DND-41 (cell line): ENCODE measurements around the gene PCDHGB6.

Experiments
- ATAC-seq: fragments of 200-7000 bp; cut with Tn5 transposase; 3 replicates; pipeline ENCODE4 v1.9.1; 2021; ENCODE audit warnings: low read depth; ENCODE audit not compliant: insufficient read depth
- DNase-seq: peaks from one replicate; pipeline ENCODE4 v3.0.0-alpha.2; 2020
- H2AFZ ChIP-seq: 2 replicates; pipeline ENCODE4 v1.6.0; 2012; ENCODE audit warnings: low read depth, low read length
- H3K27ac ChIP-seq: 2 replicates; pipeline ENCODE4 v1.5.1; 2012; ENCODE audit warnings: low read length, inconsistent platforms
- H3K27me3 ChIP-seq: fragments of 200-600 bp; sonication (generic); 2 replicates; pipeline ENCODE4 v1.6.0; 2012; ENCODE audit warnings: low read length, mild to moderate bottlenecking, inconsistent platforms; ENCODE audit not compliant: insufficient read depth, poor library complexity
- H3K36me3 ChIP-seq: 2 replicates; pipeline ENCODE4 v1.5.1; 2012; ENCODE audit warnings: low read length, inconsistent platforms; ENCODE audit not compliant: insufficient read depth
- H3K4me1 ChIP-seq: 2 replicates; pipeline ENCODE4 v1.5.1; 2012; ENCODE audit warnings: mild to moderate bottlenecking, low read length; ENCODE audit not compliant: insufficient read depth
- H3K4me2 ChIP-seq: 2 replicates; pipeline ENCODE4 v1.6.0; 2012; ENCODE audit warnings: mild to moderate bottlenecking, moderate library complexity, low read length, inconsistent platforms; ENCODE audit not compliant: insufficient read depth
- H3K4me3 ChIP-seq, 2 experiments: fragments of 200-600 bp in 1 of 2; shearing (Covaris generic) in 1 of 2; 2 replicates each; pipeline ENCODE4 v1.5.1; 2012 to 2016; ENCODE audit warnings: inconsistent platforms in 2 of 2, low read length in 2 of 2, mild to moderate bottlenecking in 2 of 2, low read depth in 1 of 2, moderate library complexity in 1 of 2
- H3K79me2 ChIP-seq: 2 replicates; pipeline ENCODE4 v1.6.0; 2012; ENCODE audit warnings: low read length, inconsistent platforms; ENCODE audit not compliant: insufficient read depth
- H3K9ac ChIP-seq: 2 replicates; pipeline ENCODE4 v1.6.0; 2012; ENCODE audit warnings: low read depth, mild to moderate bottlenecking, inconsistent platforms, low read length, moderate library complexity
- H3K9me3 ChIP-seq: 2 replicates; pipeline ENCODE4 v1.5.1; 2012; ENCODE audit warnings: low read length, moderate library complexity, mild to moderate bottlenecking, inconsistent platforms; ENCODE audit not compliant: insufficient read depth, severe bottlenecking
- H4K20me1 ChIP-seq: 2 replicates; pipeline ENCODE4 v1.6.0; 2012; ENCODE audit warnings: low read length; ENCODE audit not compliant: insufficient read depth
- EZH2 ChIP-seq: IDR thresholded peaks from 3 replicates; pipeline ENCODE4 v1.6.1; 2012; ENCODE audit warnings: borderline replicate concordance, low read depth, mild to moderate bottlenecking, moderate library complexity, low read length, inconsistent platforms; ENCODE audit not compliant: severe bottlenecking
- TF ChIP-seq, protein P1 (sequence below): IDR thresholded peaks from 2 replicates; pipeline ENCODE4 v1.5.1; 2012; ENCODE audit warnings: borderline replicate concordance, low read length, moderate library complexity, mild to moderate bottlenecking; ENCODE audit not compliant: poor library complexity, severe bottlenecking; ENCODE audit errors: extremely low read depth

The PCDHGB6 gene

DNA sequence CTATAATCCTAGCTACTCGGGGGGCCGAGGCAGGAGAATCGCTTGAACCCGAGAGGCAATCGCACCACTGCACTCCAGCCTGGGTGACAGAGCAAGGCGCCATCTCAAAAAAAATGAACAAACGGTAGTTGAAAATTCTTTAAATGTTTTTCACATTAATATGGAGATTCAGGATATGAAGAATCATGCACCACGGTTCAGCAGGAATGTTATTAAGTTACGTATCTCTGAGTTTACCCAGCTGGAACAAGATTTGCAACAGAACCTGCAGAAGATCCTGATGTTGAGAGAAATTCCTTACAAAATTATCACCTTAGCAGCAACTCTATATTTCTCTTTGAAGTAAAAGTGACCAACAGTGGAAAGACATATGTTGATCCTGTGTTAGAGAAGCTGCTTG is 32.5 kb downstream of the PCDHGB6 start:
- Histone ChIP-seq H3K9ac (no peak overlapping the region), H3K36me3 (no peaks in the 10 kb centered on the region), H4K20me1 (no peaks in the 10 kb centered on the region), H3K27ac (no peak overlapping the region), H3K4me2 (no peak overlapping the region), H3K4me3 (no peak overlapping the region), H3K79me2 (no peaks in the 10 kb centered on the region), H3K4me1 (no peaks in the 10 kb centered on the region), H3K9me3 (no peaks in the 10 kb centered on the region), H3K27me3 (peaks cover 3% of the 10 kb centered on the region), H2AFZ (no peak overlapping the region)
- no peak for ATAC-seq
- DNase-seq = no peak
- no peak for TF ChIP-seq EZH2
- TF ChIP-seq, protein P1, sequence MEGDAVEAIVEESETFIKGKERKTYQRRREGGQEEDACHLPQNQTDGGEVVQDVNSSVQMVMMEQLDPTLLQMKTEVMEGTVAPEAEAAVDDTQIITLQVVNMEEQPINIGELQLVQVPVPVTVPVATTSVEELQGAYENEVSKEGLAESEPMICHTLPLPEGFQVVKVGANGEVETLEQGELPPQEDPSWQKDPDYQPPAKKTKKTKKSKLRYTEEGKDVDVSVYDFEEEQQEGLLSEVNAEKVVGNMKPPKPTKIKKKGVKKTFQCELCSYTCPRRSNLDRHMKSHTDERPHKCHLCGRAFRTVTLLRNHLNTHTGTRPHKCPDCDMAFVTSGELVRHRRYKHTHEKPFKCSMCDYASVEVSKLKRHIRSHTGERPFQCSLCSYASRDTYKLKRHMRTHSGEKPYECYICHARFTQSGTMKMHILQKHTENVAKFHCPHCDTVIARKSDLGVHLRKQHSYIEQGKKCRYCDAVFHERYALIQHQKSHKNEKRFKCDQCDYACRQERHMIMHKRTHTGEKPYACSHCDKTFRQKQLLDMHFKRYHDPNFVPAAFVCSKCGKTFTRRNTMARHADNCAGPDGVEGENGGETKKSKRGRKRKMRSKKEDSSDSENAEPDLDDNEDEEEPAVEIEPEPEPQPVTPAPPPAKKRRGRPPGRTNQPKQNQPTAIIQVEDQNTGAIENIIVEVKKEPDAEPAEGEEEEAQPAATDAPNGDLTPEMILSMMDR = no peak

DNA sequence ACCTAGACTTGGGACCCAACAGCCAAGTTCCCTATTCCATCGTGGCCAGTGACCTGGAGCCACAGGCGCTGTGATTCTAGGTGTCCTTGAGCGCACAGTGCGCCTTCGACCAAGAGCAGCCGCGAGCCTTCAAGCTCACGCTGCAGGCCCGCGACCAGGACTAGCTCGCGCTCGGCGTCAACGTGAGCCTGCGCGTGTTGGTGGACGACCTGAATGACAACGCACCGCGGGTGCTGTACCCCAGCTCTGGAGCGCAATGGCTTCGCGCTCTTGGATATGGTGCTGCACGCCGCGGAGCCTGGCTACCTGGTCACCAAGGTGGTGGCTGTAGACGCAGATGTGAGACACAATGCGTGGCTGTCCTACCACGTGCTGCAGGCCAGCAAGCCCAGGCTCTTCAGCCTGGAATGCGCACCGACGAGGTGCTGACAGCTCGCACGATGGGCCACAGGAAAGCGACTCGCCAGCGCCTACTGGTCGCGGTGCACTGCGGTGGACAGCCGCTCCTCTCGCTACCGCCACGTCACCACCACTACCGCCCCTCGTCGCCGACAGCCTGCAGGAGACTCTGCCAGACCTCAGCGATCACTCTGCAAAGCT is 33.9 kb downstream of the PCDHGB6 start:
- no peak for TF ChIP-seq EZH2
- TF ChIP-seq, protein P1 = no peak
- H3K4me1 ChIP-seq = no peaks in the 10 kb centered on the region

More for the DNA sequence above, 33.9 kb downstream of the PCDHGB6 start:
- H2AFZ ChIP-seq = no peak overlapping the region
- H3K9me3 ChIP-seq = no peaks in the 10 kb centered on the region
- no peaks in the 10 kb centered on the region for H3K36me3 ChIP-seq
- ATAC-seq (no peak), DNase-seq (no peak)
- no peaks in the 10 kb centered on the region for H4K20me1 ChIP-seq
- no peak overlapping the region for H3K4me3 ChIP-seq
- H3K4me2 ChIP-seq = no peak overlapping the region
- H3K27ac ChIP-seq = no peak overlapping the region
- H3K27me3 ChIP-seq = no peaks in the 10 kb centered on the region
- H3K79me2 ChIP-seq = no peaks in the 10 kb centered on the region
- no peak overlapping the region for H3K9ac ChIP-seq
